ENCODE measurements around the gene GNAS-AS1.

The GNAS-AS1 gene

DNA sequence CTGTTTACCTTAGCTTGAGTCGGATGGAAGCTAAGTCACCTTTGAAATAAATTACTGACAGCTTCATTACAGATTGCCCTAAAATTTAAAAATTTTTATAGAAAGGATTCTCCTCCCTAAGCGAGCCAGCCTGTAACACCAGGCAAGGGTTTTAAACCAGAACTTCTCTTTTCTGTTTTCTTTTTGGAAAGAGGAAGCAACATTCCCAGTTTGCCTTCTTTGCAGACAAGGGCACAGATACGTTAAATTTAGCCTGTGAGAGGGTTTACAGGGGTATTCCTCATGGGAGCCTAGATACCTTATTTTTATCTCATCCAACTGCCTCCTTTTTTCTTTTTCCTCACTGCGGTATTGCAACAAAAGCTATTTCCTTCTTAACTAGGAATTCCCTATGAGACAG lies 46.8 kb upstream of the GNAS-AS1 start:
- no peak for TF ChIP-seq TEAD4 (IDR thresholded peaks at IDR 0.05)
- no peak for TF ChIP-seq CEBPB (IDR thresholded peaks at IDR 0.05)

DNA sequence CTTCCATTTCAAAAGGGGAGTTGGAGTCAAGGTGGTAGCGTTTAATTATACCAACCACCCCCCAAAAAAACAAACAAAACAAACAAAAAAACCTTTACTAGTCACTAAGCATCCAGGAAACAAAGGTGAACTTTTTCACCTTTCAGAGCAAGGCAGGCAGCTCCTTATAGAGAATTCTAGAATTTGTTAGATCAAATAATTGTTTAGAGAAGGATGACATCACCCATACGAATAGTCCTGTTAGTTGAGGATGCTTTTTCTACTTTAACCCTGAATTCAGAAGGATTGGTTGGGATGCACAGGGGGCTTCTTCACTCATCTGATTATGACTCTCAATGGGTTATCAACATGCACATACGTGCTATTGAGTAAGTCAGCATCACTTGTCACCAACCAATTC lies 46.1 kb upstream of the GNAS-AS1 start:
- TF ChIP-seq CEBPB (IDR thresholded peaks at IDR 0.05) (no peak), ZBTB7A (IDR thresholded peaks at IDR 0.05; ENCODE audit: low read depth) (no peak), EP300 (IDR thresholded peaks at IDR 0.05; ENCODE audit: borderline replicate concordance) (no peak), TCF12 (IDR thresholded peaks at IDR 0.05; ENCODE audit: low read depth) (no peak), TAF1 (IDR thresholded peaks at IDR 0.05; ENCODE audit: low read depth) (no peak)
- TF ChIP-seq, protein P1, sequence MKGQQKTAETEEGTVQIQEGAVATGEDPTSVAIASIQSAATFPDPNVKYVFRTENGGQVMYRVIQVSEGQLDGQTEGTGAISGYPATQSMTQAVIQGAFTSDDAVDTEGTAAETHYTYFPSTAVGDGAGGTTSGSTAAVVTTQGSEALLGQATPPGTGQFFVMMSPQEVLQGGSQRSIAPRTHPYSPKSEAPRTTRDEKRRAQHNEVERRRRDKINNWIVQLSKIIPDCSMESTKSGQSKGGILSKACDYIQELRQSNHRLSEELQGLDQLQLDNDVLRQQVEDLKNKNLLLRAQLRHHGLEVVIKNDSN (IDR thresholded peaks at IDR 0.05): no peak

GRCh38 chr20:58895448-58896180 lies 44.9 kb upstream of the GNAS-AS1 start:
- TF ChIP-seq YY1 (IDR thresholded peaks at IDR 0.05; ENCODE audit: low read depth) (no peak), FOXM1 (IDR thresholded peaks at IDR 0.05; ENCODE audit: borderline replicate concordance, low read depth) (no peak), EGR1 (IDR thresholded peaks at IDR 0.05) (no peak), EP300 (IDR thresholded peaks at IDR 0.05; ENCODE audit: borderline replicate concordance) (no peak), CEBPB (IDR thresholded peaks at IDR 0.05) (no peak), ZBTB7A (IDR thresholded peaks at IDR 0.05; ENCODE audit: low read depth) (no peak)
- TF ChIP-seq, protein P2, sequence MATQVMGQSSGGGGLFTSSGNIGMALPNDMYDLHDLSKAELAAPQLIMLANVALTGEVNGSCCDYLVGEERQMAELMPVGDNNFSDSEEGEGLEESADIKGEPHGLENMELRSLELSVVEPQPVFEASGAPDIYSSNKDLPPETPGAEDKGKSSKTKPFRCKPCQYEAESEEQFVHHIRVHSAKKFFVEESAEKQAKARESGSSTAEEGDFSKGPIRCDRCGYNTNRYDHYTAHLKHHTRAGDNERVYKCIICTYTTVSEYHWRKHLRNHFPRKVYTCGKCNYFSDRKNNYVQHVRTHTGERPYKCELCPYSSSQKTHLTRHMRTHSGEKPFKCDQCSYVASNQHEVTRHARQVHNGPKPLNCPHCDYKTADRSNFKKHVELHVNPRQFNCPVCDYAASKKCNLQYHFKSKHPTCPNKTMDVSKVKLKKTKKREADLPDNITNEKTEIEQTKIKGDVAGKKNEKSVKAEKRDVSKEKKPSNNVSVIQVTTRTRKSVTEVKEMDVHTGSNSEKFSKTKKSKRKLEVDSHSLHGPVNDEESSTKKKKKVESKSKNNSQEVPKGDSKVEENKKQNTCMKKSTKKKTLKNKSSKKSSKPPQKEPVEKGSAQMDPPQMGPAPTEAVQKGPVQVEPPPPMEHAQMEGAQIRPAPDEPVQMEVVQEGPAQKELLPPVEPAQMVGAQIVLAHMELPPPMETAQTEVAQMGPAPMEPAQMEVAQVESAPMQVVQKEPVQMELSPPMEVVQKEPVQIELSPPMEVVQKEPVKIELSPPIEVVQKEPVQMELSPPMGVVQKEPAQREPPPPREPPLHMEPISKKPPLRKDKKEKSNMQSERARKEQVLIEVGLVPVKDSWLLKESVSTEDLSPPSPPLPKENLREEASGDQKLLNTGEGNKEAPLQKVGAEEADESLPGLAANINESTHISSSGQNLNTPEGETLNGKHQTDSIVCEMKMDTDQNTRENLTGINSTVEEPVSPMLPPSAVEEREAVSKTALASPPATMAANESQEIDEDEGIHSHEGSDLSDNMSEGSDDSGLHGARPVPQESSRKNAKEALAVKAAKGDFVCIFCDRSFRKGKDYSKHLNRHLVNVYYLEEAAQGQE (IDR thresholded peaks at IDR 0.05; ENCODE audit: low read depth): no peak
- TF ChIP-seq, protein P3, sequence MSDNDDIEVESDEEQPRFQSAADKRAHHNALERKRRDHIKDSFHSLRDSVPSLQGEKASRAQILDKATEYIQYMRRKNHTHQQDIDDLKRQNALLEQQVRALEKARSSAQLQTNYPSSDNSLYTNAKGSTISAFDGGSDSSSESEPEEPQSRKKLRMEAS (IDR thresholded peaks at IDR 0.05): no peak

GRCh38 chr20:58894652-58895447 lies 44.1 kb upstream of the GNAS-AS1 start:
- TF ChIP-seq ZBTB7A (IDR thresholded peaks at IDR 0.05; ENCODE audit: low read depth): no peak
- TF ChIP-seq CEBPB (IDR thresholded peaks at IDR 0.05): no peak
- TF ChIP-seq TEAD4 (IDR thresholded peaks at IDR 0.05): no peak
- no peak for TF ChIP-seq YY1 (IDR thresholded peaks at IDR 0.05; ENCODE audit: low read depth)
- TF ChIP-seq, protein P1 (IDR thresholded peaks at IDR 0.05): no peak
- TF ChIP-seq RAD21 (IDR thresholded peaks at IDR 0.05; ENCODE audit: low read depth): no peak
- TF ChIP-seq TCF12 (IDR thresholded peaks at IDR 0.05; ENCODE audit: low read depth): no peak
- no peak for TF ChIP-seq CREB1 (IDR thresholded peaks at IDR 0.05; ENCODE audit: low read depth)
- no peak for TF ChIP-seq TAF1 (IDR thresholded peaks at IDR 0.05; ENCODE audit: low read depth)
- no peak for TF ChIP-seq EGR1 (IDR thresholded peaks at IDR 0.05)
- TF ChIP-seq FOXM1 (IDR thresholded peaks at IDR 0.05; ENCODE audit: borderline replicate concordance, low read depth): no peak
- TF ChIP-seq EP300 (IDR thresholded peaks at IDR 0.05; ENCODE audit: borderline replicate concordance): no peak

- no peak for TF ChIP-seq RAD21 (IDR thresholded peaks at IDR 0.05; ENCODE audit: low read depth)
- no peak for TF ChIP-seq FOXM1 (IDR thresholded peaks at IDR 0.05; ENCODE audit: borderline replicate concordance, low read depth)
- no peak for TF ChIP-seq CREB1 (IDR thresholded peaks at IDR 0.05; ENCODE audit: low read depth)
- TF ChIP-seq NFIC (IDR thresholded peaks at IDR 0.05): no peak
- TF ChIP-seq, protein P2 (IDR thresholded peaks at IDR 0.05; ENCODE audit: low read depth): no peak
These were observed 42.8 kb upstream of the GNAS-AS1 start for GRCh38 chr20:58893355-58894120.

- TF ChIP-seq CEBPB (IDR thresholded peaks at IDR 0.05): no peak
- TF ChIP-seq TAF1 (IDR thresholded peaks at IDR 0.05; ENCODE audit: low read depth): no peak
- TF ChIP-seq RAD21 (IDR thresholded peaks at IDR 0.05; ENCODE audit: low read depth): no peak
- no peak for TF ChIP-seq NFIC (IDR thresholded peaks at IDR 0.05)
- TF ChIP-seq ZBTB7A (IDR thresholded peaks at IDR 0.05; ENCODE audit: low read depth): no peak
- TF ChIP-seq, protein P1 (IDR thresholded peaks at IDR 0.05): no peak
- TF ChIP-seq CREB1 (IDR thresholded peaks at IDR 0.05; ENCODE audit: low read depth): no peak
- TF ChIP-seq YY1 (IDR thresholded peaks at IDR 0.05; ENCODE audit: low read depth): no peak
- TF ChIP-seq, protein P3 (IDR thresholded peaks at IDR 0.05): no peak
These were observed 42.2 kb upstream of the GNAS-AS1 start for GRCh38 chr20:58892932-58893224.
